SK-N-SH (cell line): ENCODE measurements around the gene SFN.

Experiments
- EP300 ChIP-seq, 2 experiments: IDR thresholded peaks; 2 replicates each; pipeline versions ENCODE4 v1.4.0 to v1.6.1; 2012; ENCODE audit warnings: borderline replicate concordance in 1 of 2, low read depth in 1 of 2, low read length in 1 of 2
- GABPA ChIP-seq: IDR thresholded peaks from 2 replicates; pipeline ENCODE4 v1.4.0; 2012; ENCODE audit warnings: low read depth, mild to moderate bottlenecking
- MEF2A ChIP-seq: IDR thresholded peaks from 2 replicates; pipeline ENCODE4 v1.4.0; 2012; ENCODE audit warnings: low read depth, borderline replicate concordance
- NRF1 ChIP-seq: IDR thresholded peaks from 2 replicates; pipeline ENCODE4 v1.6.1; 2012; ENCODE audit warnings: low read depth, mild to moderate bottlenecking, low read length
- POLR2AphosphoS5 ChIP-seq: IDR thresholded peaks from 2 replicates; pipeline ENCODE4 v1.6.1; 2012; ENCODE audit warnings: low read depth, low read length
- RFX5 ChIP-seq: IDR thresholded peaks from 2 replicates; pipeline ENCODE4 v1.6.1; 2012; ENCODE audit warnings: mild to moderate bottlenecking, improper control_type of control experiment, low read length
- RXRA ChIP-seq: IDR thresholded peaks from 2 replicates; pipeline ENCODE4 v1.4.0; 2012; ENCODE audit warnings: low read depth, mild to moderate bottlenecking, borderline replicate concordance
- TAF1 ChIP-seq: IDR thresholded peaks from 2 replicates; pipeline ENCODE4 v1.6.1; 2012; ENCODE audit warnings: low read depth, mild to moderate bottlenecking, low read length, moderate library complexity, borderline replicate concordance
- TCF12 ChIP-seq: IDR thresholded peaks from 2 replicates; pipeline ENCODE4 v1.4.0; 2012
- TEAD4 ChIP-seq: IDR thresholded peaks from 2 replicates; pipeline ENCODE4 v1.4.0; 2012; ENCODE audit warnings: mild to moderate bottlenecking, borderline replicate concordance; ENCODE audit not compliant: insufficient read depth
- USF1 ChIP-seq: IDR thresholded peaks from 2 replicates; pipeline ENCODE4 v1.4.0; 2012; ENCODE audit warnings: low read depth, borderline replicate concordance
- USF2 ChIP-seq: fragments of 150-350 bp; IDR thresholded peaks from 2 replicates; pipeline ENCODE4 v1.6.1; 2017; ENCODE audit warnings: antibody characterized with exemption, low read length, low read depth, borderline replicate concordance
- TF ChIP-seq, protein P1 (sequence below): IDR thresholded peaks from 2 replicates; pipeline ENCODE4 v1.4.0; 2012; ENCODE audit warnings: low read depth
- TF ChIP-seq, protein P2 (sequence below): fragments of 200-600 bp; sonication (generic); IDR thresholded peaks from 2 replicates; pipeline ENCODE4 v1.6.1; 2017; ENCODE audit warnings: antibody characterized with exemption, mild to moderate bottlenecking, moderate library complexity

DNA sequence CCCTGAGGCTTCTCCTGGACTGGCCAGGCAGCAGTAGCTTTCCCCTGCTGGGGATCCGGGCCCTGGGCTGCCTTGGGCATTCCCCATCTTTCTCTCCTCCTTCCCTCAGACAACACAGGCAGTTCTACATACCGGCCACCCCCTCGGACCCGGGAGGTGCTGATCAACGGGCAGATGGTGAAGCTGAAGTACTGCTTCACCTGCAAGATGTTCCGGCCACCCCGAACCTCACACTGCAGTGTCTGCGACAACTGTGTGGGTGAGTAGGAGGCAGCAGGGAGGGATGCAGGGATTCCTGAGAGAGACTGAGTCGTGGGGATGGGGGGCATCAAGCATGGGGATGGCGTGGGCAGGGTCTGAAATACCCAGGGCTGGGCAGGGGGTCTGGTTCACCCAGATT lies 14.4 kb upstream of the SFN start:
- TF ChIP-seq GABPA (no peak), USF2 (no peak), POLR2AphosphoS5 (no peak), EP300 (IDR thresholded peaks at IDR 0.05; ENCODE audit: borderline replicate concordance in 1 of 2, low read depth in 1 of 2, low read length in 1 of 2) (no peak), TEAD4 (no peak), RFX5 (no peak), TCF12 (no peak), RXRA (no peak), TAF1 (no peak), NRF1 (no peak), MEF2A (no peak), USF1 (no peak)
- TF ChIP-seq, protein P1, sequence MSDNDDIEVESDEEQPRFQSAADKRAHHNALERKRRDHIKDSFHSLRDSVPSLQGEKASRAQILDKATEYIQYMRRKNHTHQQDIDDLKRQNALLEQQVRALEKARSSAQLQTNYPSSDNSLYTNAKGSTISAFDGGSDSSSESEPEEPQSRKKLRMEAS = no peak
- TF ChIP-seq, protein P2, sequence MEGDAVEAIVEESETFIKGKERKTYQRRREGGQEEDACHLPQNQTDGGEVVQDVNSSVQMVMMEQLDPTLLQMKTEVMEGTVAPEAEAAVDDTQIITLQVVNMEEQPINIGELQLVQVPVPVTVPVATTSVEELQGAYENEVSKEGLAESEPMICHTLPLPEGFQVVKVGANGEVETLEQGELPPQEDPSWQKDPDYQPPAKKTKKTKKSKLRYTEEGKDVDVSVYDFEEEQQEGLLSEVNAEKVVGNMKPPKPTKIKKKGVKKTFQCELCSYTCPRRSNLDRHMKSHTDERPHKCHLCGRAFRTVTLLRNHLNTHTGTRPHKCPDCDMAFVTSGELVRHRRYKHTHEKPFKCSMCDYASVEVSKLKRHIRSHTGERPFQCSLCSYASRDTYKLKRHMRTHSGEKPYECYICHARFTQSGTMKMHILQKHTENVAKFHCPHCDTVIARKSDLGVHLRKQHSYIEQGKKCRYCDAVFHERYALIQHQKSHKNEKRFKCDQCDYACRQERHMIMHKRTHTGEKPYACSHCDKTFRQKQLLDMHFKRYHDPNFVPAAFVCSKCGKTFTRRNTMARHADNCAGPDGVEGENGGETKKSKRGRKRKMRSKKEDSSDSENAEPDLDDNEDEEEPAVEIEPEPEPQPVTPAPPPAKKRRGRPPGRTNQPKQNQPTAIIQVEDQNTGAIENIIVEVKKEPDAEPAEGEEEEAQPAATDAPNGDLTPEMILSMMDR = no peak
